Measurements from ENCODE around the gene LARGE1. TPM values are rescaled to one million over a fixed set of nuclear protein-coding genes. Genes with fewer than 3 reads are reported as not detected.
"Not testable (repeated sequence)": the region's sequence is repeated elsewhere in the genome, so short reads cannot be mapped to it uniquely, and the experiment has no call there.

LARGE1 gene
- polyA plus RNA-seq, 1 donor from 2014 or later: 1.4 TPM

- peaks cover 0 to 2% (median 0%) of the 10 kb centered on the region in 3 donors for H3K4me1 Mint-ChIP-seq
- no peaks in the 10 kb centered on the region for H3K9me3 Mint-ChIP-seq
These were observed 530.3 kb downstream of the LARGE1 start for GRCh38 chr22:33389936-33390335.

GRCh38 chr22:33386270-33386669 lies 534.0 kb downstream of the LARGE1 start:
- Mint-ChIP-seq H3K27me3 (no peaks in the 10 kb centered on the region), H3K4me3 (no peak overlapping the region), H3K36me3 (no peaks in the 10 kb centered on the region), H3K9me3 (peaks cover 0 to 2% (median 0%) of the 10 kb centered on the region in 3 donors), H3K27ac (no peak overlapping the region), H3K4me1 (peaks cover 0 to 2% (median 0%) of the 10 kb centered on the region in 3 donors)

More at GRCh38 chr22:33389936-33390335, 530.3 kb downstream of the LARGE1 start:
- Mint-ChIP-seq H3K36me3 (no peaks in the 10 kb centered on the region), H3K4me3 (no peak overlapping the region), H3K27ac (peak overlapping the region in 1 of 3 donors; percentile 24), H3K27me3 (no peaks in the 10 kb centered on the region)

GRCh38 chr22:33385611-33386010 lies 534.7 kb downstream of the LARGE1 start:
- Mint-ChIP-seq H3K27me3 (no peaks in the 10 kb centered on the region), H3K4me1 (peaks cover 0 to 2% (median 0%) of the 10 kb centered on the region in 3 donors), H3K27ac (no peak overlapping the region)

GRCh38 chr22:33382436-33382835 lies 537.8 kb downstream of the LARGE1 start:
- peaks cover 0 to 12% (median 11%) of the 10 kb centered on the region in 3 donors for H3K9me3 Mint-ChIP-seq
- H3K4me1 Mint-ChIP-seq: peaks cover 0 to 2% (median 0%) of the 10 kb centered on the region in 3 donors
- H3K27me3 Mint-ChIP-seq: no peaks in the 10 kb centered on the region
- peaks cover 15% of the 10 kb centered on the region for H3K36me3 Mint-ChIP-seq
- peak overlapping the region in 1 of 3 donors; percentile 67 for H3K27ac Mint-ChIP-seq
- H3K4me3 Mint-ChIP-seq: peak overlapping the region in 1 of 4 donors; percentile 39

More at GRCh38 chr22:33385611-33386010, 534.7 kb downstream of the LARGE1 start:
- no peak overlapping the region for H3K4me3 Mint-ChIP-seq
- peaks cover 0 to 4% (median 0%) of the 10 kb centered on the region in 3 donors for H3K9me3 Mint-ChIP-seq
- H3K36me3 Mint-ChIP-seq: no peaks in the 10 kb centered on the region

GRCh38 chr22:33381531-33382406 lies 538.5 kb downstream of the LARGE1 start:
- peaks cover 0 to 2% (median 0%) of the 10 kb centered on the region in 3 donors for H3K4me1 Mint-ChIP-seq
- peak overlapping the region in 1 of 3 donors; percentile 67 for H3K27ac Mint-ChIP-seq
- H3K27me3 Mint-ChIP-seq: no peaks in the 10 kb centered on the region
- H3K9me3 Mint-ChIP-seq: peaks cover 0 to 19% (median 11%) of the 10 kb centered on the region in 3 donors
- peaks cover 15% of the 10 kb centered on the region for H3K36me3 Mint-ChIP-seq
- H3K4me3 Mint-ChIP-seq: peak overlapping the region in 1 of 4 donors; percentile 39

GRCh38 chr22:33380789-33381530 lies 539.3 kb downstream of the LARGE1 start:
- H3K4me3 Mint-ChIP-seq: no peak overlapping the region
- H3K4me1 Mint-ChIP-seq: peaks cover 0 to under 1% (median 0%) of the 10 kb centered on the region in 3 donors
- no peak overlapping the region for H3K27ac Mint-ChIP-seq
- peaks cover 0 to 20% (median 11%) of the 10 kb centered on the region in 3 donors for H3K9me3 Mint-ChIP-seq
- H3K27me3 Mint-ChIP-seq: no peaks in the 10 kb centered on the region
- peaks cover 15% of the 10 kb centered on the region for H3K36me3 Mint-ChIP-seq

- peaks cover 15% of the 10 kb centered on the region for H3K36me3 Mint-ChIP-seq
- no peak overlapping the region for H3K27ac Mint-ChIP-seq
- H3K4me3 Mint-ChIP-seq: no peak overlapping the region
- no peaks in the 10 kb centered on the region for H3K4me1 Mint-ChIP-seq
- H3K9me3 Mint-ChIP-seq: peaks cover 0 to 20% (median 11%) of the 10 kb centered on the region in 3 donors
- no peaks in the 10 kb centered on the region for H3K27me3 Mint-ChIP-seq
These were observed 540.4 kb downstream of the LARGE1 start for GRCh38 chr22:33379836-33380235.

- Mint-ChIP-seq H3K9me3 (peaks cover 2 to 12% (median 2%) of the 10 kb centered on the region in 3 donors), H3K27me3 (no peaks in the 10 kb centered on the region), H3K4me3 (no peak overlapping the region), H3K4me1 (no peaks in the 10 kb centered on the region), H3K36me3 (peaks cover 9% of the 10 kb centered on the region), H3K27ac (no peak overlapping the region)
These were observed 547.4 kb downstream of the LARGE1 start for GRCh38 chr22:33372875-33373274.

- H3K9me3 Mint-ChIP-seq, H3K4me3 Mint-ChIP-seq, H3K36me3 Mint-ChIP-seq, H3K4me1 Mint-ChIP-seq, H3K27me3 Mint-ChIP-seq, H3K27ac Mint-ChIP-seq: not testable (repeated sequence)
These were observed 557.0 kb downstream of the LARGE1 start for GRCh38 chr22:33363256-33363655.

- no peak overlapping the region for H3K27ac Mint-ChIP-seq
- H3K36me3 Mint-ChIP-seq: peaks cover 6% of the 10 kb centered on the region
- no peaks in the 10 kb centered on the region for H3K27me3 Mint-ChIP-seq
- H3K4me1 Mint-ChIP-seq: peaks cover 0 to 6% (median 1%) of the 10 kb centered on the region in 3 donors
- H3K9me3 Mint-ChIP-seq: no peaks in the 10 kb centered on the region
- H3K4me3 Mint-ChIP-seq: no peak overlapping the region
These were observed 557.6 kb downstream of the LARGE1 start for GRCh38 chr22:33362702-33363101.

- Mint-ChIP-seq H3K9me3 (no peaks in the 10 kb centered on the region), H3K27ac (no peak overlapping the region), H3K36me3 (peaks cover 4% of the 10 kb centered on the region), H3K4me1 (peaks cover 0 to 6% (median 1%) of the 10 kb centered on the region in 3 donors), H3K27me3 (no peaks in the 10 kb centered on the region), H3K4me3 (no peak overlapping the region)
These were observed 558.7 kb downstream of the LARGE1 start for GRCh38 chr22:33361581-33361980.

GRCh38 chr22:33357981-33358399 lies 562.3 kb downstream of the LARGE1 start:
- no peaks in the 10 kb centered on the region for H3K9me3 Mint-ChIP-seq
- H3K27me3 Mint-ChIP-seq: no peaks in the 10 kb centered on the region
- H3K36me3 Mint-ChIP-seq: peaks cover 6% of the 10 kb centered on the region
- H3K4me3 Mint-ChIP-seq: no peak overlapping the region
- peaks cover 0 to 4% (median 0%) of the 10 kb centered on the region in 3 donors for H3K4me1 Mint-ChIP-seq
- H3K27ac Mint-ChIP-seq: no peak overlapping the region

GRCh38 chr22:33354928-33355327 lies 565.3 kb downstream of the LARGE1 start:
- Mint-ChIP-seq H3K36me3 (peaks cover 6% of the 10 kb centered on the region), H3K27me3 (no peaks in the 10 kb centered on the region), H3K4me3 (no peak overlapping the region), H3K4me1 (no peaks in the 10 kb centered on the region), H3K27ac (no peak overlapping the region), H3K9me3 (no peaks in the 10 kb centered on the region)

- Mint-ChIP-seq H3K27ac (no peak overlapping the region), H3K27me3 (no peaks in the 10 kb centered on the region), H3K4me1 (no peaks in the 10 kb centered on the region), H3K36me3 (peaks cover 3% of the 10 kb centered on the region), H3K4me3 (peak overlapping the region in 1 of 4 donors; percentile 20), H3K9me3 (no peaks in the 10 kb centered on the region)
These were observed 566.8 kb downstream of the LARGE1 start for GRCh38 chr22:33353502-33353901.

- Mint-ChIP-seq H3K9me3 (no peaks in the 10 kb centered on the region), H3K4me3 (no peak overlapping the region), H3K4me1 (no peaks in the 10 kb centered on the region), H3K27ac (no peak overlapping the region), H3K27me3 (no peaks in the 10 kb centered on the region), H3K36me3 (peaks cover 3% of the 10 kb centered on the region)
These were observed 567.5 kb downstream of the LARGE1 start for GRCh38 chr22:33352768-33353167.

Data from IgD-negative memory B cell (primary cell).